ENCODE results near the gene BIRC7.
A peak's percentile ranks its signal among the peaks of the same experiment; 100 is the strongest.

BIRC7 gene, protein sequence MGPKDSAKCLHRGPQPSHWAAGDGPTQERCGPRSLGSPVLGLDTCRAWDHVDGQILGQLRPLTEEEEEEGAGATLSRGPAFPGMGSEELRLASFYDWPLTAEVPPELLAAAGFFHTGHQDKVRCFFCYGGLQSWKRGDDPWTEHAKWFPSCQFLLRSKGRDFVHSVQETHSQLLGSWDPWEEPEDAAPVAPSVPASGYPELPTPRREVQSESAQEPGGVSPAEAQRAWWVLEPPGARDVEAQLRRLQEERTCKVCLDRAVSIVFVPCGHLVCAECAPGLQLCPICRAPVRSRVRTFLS

DNA sequence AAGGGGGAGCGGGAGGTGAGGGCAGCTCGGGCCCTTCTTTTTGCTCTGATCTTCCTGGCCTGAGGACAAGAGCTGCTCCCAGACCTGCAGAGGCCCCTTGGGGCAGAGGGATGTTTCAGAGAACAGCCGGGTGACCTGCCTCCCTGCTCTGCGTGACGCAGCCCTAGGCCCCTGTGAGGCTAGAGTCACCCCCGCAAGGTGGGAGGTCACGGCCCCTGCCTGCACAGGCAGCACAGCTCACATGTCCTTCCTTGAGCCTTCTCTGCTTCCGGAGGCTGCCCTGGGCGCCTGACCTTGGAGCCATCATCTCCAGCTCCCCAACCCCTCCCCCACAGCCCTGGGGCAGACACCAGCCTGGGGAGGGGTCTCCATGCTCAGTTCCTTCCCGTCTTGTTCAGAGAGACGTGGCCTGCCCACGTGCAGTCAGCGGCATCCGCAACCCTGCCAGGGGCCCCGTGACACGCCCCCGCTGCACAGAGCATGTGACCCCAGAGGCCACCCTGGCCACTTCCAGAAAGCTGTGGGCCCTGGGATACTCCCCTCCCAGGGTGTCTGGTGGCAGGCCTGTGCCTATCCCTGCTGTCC lies at the start of gene BIRC7:
BIRC7 (plus strand) TSS at position 507 of the 585 bp plus-strand sequence. CDS start 192 bp downstream, outside the sequence.
- no peak for DNase-seq
- intact Hi-C loops (cut with DNase I), result no loop called here

DNA sequence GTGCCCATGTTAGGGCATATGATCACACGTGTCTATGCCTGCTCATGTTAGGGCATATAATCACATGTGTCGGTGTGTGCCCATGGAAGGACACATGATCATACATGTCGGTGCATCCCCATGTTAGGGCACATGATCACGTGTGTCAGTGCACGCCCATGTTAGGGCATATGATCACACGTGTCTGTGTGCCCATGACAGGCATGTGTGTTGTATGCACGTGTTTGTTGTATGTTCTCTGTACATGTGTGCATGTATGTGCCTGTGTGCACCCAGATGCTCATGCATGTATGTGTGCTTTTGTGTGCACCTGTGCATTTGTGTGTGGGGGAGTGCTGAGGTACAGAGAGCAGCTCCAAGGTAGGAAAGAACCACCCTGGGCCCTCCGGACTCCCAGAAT lies 49.6 kb upstream of the BIRC7 start:
- intact Hi-C loops (cut with DNase I), result no loop called here
- DNase-seq, result no peak

DNA sequence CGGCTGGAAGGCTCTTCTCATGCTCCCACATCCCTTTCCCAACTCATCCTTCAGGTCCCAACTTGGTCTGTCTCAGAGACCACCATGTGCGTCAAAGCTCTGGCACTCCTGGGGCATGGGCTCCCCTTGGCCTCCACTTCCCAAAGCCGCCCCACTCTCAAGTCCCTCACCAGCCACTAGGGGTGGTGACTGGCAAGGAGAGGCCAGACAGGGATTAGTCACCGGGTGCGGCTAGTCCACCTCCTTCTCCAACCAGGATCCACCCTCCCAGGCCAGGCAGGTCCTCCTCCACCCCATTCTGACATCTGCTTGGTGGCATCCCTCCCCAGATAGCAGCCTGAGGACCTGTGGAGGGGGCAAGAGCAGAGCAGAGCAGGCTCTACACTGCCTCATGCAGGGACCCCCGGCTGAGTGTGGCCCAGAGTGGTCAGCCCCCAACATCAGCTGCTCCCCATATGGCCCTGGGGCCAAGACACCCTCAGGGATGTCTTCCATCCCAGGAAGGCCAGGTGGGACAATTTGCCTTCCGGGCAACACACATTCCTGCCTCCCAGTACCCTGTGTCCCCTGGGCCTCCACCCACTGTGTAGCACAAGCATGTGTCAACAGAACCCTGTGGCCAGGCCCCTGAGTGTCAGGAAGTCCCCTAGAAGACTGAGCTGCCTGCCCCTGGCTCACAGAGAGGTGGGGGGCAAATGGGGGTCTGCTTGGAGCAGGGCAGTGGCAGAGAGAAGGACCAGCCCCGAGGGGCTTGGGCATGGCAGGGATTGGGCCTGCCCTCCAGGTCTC lies 49.0 kb upstream of the BIRC7 start:
- DNase-seq, result peak in 1 of 10 donors; percentile 85
- intact Hi-C loops (cut with DNase I), result no loop called here

GRCh38 chr20:63187338-63188158 lies 48.2 kb upstream of the BIRC7 start:
- peak in 1 of 10 donors; percentile 78 for DNase-seq
- intact Hi-C loops (cut with DNase I), result no loop called here

- intact Hi-C loops (cut with DNase I), result no loop called here
- DNase-seq, result no peak
Measured at GRCh38 chr20:63188159-63188442, 47.6 kb upstream of the BIRC7 start.

- intact Hi-C loops (cut with DNase I), result no loop called here
- peak in 2 of 10 donors; percentile 61 to 79 for DNase-seq
Measured at GRCh38 chr20:63188641-63189321, 46.9 kb upstream of the BIRC7 start.

- peak in 1 of 10 donors; percentile 8 for DNase-seq
- intact Hi-C loops (cut with DNase I), result no loop called here
Measured at GRCh38 chr20:63189322-63189642, 46.4 kb upstream of the BIRC7 start.

- peak in 2 of 10 donors; percentile 60 to 74 for DNase-seq
- intact Hi-C loops (cut with DNase I), result no loop called here
Measured at GRCh38 chr20:63189846-63190559, 45.7 kb upstream of the BIRC7 start.

DNA sequence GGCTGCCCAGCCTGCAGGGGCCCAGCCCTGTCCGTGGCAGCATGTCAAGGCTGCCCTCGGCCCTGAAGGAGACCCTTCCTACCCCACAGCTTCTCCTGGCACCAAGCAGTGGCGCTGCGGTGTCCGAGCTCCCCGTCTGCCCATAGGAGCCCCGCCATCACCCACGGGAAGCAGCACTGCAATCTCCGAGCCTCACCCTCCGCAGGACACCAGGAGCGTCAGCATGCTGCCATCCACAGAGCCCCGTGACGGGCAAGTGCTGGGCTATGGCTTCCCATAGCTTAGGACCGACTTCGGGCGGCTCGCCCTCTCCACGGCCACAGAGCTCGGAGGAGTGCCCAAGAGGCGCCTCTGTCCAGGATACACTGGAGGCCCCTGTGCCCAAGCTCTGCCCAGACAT lies 44.9 kb upstream of the BIRC7 start:
- intact Hi-C loops (cut with DNase I), result no loop called here
- peak in 2 of 10 donors; percentile 69 to 72 for DNase-seq

- intact Hi-C loops (cut with DNase I), result no loop called here
- peak in 2 of 10 donors; percentile 76 to 88 for DNase-seq
Measured at GRCh38 chr20:63191400-63191799, 44.3 kb upstream of the BIRC7 start.

DNA sequence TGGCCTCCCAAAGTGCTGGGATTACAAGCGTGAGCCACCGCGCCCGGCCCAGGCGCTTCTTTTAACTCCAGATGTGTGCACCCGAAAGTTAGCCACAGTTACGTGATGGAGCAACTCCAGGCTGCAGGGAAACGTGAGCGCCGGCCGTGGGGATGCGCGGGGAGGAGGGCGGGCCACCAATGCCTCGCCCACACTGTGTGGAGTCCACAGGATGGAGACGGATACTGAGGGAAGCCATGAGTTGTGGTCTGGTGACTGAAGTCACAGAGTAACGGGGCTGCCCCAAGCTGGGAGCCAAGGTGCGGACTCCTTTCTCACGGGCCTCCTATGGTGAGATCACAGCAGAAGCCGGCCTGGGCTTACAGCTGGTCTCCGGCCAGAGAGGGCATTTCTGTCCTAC lies 43.0 kb upstream of the BIRC7 start:
- intact Hi-C loops (cut with DNase I), result no loop called here
- DNase-seq, result peak in 2 of 10 donors; percentile 61 to 62

DNA sequence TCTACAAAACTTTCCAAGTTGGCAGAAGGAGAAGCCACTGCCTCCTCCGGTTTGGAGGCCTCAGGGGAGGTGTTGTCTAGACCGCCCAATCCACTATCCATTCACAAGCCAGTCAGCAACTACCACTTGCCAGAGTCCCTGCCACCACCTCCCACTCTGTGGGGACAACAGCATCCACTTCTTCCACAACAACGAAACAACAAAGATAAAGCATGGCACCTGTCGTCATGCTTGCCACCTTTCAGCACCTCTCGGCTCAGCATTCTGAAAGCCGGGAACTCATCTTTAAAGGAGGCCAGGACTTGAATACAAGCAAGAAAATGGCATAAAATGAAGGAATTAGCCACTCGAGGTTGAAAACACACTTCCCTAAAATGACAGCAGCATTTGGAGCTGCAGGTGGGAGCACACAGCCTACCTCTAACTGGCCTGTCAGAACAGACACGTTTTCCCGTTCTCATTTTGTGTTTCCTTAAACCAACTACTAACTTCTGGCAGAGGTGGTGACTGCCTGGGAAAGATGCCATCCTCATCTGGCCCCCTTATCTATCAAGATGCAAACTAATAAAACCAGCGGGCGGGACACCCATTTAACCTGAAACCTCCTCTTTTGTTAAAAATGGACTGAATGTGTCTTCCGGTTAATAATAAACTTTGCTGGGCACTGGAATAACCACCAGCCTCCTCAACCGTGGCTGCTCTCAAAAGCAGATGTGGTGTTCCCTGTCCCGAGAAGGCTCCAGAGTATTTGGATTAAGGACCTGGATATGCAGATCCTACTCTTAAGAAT lies 41.5 kb upstream of the BIRC7 start:
- DNase-seq, result peak in 1 of 10 donors; percentile 48

DNA sequence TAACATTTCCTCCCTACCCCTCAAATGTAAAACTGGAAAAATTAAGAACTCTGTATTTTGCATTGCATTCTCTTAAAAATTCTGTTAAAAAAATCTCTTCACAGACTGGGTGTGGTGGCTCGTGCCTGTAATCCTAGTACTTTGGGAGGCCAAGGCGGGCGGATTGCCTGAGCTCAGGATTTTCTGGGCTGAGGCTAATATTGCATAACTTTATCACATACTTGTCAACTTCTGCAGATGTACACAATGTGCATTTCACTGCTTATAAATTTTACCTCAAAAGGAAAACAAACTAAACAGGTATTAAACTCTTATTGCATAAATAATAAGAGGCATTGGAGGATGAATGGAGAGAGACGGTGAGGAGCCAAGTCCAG lies 40.9 kb upstream of the BIRC7 start:
- DNase-seq, result peak in 1 of 10 donors; percentile 45
- intact Hi-C loops (cut with DNase I), result no loop called here

More for the DNA sequence above, 41.5 kb upstream of the BIRC7 start:
- intact Hi-C loops (cut with DNase I), result no loop called here

DNA sequence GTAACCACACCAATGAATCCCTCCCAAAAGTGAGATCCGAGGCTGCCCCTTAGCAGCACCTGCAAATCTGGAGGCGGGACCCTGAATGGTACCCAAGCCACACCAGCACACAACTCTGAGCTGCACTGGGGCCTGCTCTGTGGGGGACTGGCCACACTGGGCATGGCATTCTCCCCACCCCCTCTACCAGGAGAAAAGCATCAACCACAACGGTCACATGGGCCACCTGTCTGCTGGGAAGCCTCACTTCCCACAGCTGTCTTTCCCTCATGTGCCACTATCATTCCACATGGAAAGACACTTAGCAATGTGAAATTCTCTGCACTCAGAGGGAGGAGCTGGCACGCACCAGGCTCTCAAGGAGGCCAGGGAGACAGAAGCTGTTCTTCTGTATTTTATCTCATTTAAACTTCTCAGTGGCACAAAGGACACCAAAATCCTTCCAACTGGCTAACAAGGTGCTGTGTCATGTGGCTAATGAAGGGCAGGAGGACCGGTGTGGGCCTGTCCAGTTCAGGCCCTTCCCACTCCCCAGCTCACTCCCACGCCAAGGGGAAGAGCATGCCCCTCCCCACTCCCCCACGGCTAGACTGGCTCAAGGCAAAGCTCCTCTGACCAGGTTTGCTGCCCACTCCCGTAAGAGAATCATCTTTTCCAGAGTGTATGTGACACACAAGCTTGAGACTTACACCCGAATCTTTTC lies 38.8 kb upstream of the BIRC7 start:
- peak in 1 of 10 donors; percentile 37 for DNase-seq
- intact Hi-C loops (cut with DNase I), result no loop called here

- intact Hi-C loops (cut with DNase I), result no loop called here
- DNase-seq, result peak in 1 of 10 donors; percentile 18
Measured at GRCh38 chr20:63198606-63199005, 37.1 kb upstream of the BIRC7 start.

GRCh38 chr20:63202021-63202420 lies 33.7 kb upstream of the BIRC7 start:
- DNase-seq, result peak in 1 of 10 donors; percentile 55
- intact Hi-C loops (cut with DNase I), result no loop called here

DNA sequence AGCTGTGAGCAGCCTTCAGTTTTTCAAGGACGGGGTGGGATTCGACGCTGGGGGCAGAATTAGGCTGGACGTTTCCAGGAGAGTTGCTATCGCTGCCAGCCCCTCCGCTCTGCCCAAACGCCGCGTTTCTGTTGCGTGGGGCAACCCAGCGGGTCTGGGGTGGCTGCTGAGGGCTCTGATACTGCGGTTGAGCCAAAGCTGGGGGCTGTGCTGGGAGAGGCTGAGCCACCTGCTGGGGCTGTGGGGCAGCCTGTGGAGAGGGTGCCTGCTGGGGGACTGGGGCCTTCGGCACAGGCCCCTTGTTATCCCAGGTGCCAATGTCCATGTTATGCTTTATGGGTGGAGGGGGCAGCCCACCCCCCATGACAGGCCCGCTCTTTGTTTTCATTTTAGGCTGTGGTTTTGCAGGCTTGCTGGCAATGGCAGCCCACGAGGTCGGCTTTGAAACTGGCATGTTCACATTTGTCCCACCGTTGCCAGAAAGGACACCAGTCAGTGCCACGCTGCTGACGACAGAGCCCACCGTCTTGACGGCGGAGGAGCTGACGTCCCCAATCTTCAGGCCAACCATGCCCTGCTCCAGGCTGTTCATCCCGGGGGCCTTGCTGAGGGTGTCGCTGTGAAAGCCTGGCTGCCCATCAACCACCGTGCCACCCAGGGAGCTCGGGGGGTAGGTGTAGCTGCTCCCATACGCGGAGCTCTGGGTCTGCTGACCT lies 32.7 kb upstream of the BIRC7 start:
- DNase-seq, result peak in 1 of 10 donors; percentile 31
- intact Hi-C loops (cut with DNase I), result no loop called here

DNA sequence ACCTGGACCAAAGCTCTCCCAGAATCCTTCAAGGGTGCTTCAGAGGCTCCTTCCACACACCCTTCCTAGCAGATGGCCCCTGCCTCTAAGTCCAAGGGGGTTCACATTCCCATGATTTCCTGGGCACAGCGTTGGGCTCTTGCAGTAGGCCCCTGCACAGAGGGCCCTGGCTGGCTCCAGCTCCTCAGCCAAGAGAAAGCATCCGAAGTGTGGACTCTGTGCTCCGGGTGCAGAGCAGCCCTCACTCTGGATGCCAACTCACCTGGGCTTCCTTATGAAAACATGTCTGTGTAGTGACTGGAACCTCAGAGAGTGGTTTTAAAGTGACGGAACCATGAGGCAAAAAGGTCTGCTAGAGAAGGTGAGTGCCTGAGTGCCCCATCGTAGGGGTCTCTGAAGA lies 31.3 kb upstream of the BIRC7 start:
- DNase-seq, result no peak
- intact Hi-C loops (cut with DNase I), result no loop called here
